Measurements from ENCODE around the gene RUSF1.

RUSF1 gene

GRCh38 chr16:31467151-31467773 is 40.9 kb downstream of the RUSF1 start:
- FAIRE-seq, result no peak

- FAIRE-seq, result no peak
These were observed 41.8 kb downstream of the RUSF1 start for GRCh38 chr16:31466381-31466841.

- FAIRE-seq, result no peak
These were observed 42.3 kb downstream of the RUSF1 start for GRCh38 chr16:31465788-31466370.

- FAIRE-seq, result no peak
These were observed 43.4 kb downstream of the RUSF1 start for GRCh38 chr16:31464781-31465260.

GRCh38 chr16:31464348-31464769 is 43.8 kb downstream of the RUSF1 start:
- FAIRE-seq, result no peak

GRCh38 chr16:31461921-31462804 is 46.0 kb downstream of the RUSF1 start:
- FAIRE-seq, result no peak

GRCh38 chr16:31461201-31461920 is 46.8 kb downstream of the RUSF1 start:
- FAIRE-seq, result no peak

- FAIRE-seq, result peak; percentile 76
These were observed 47.6 kb downstream of the RUSF1 start for GRCh38 chr16:31460582-31461002.

- peak; percentile 74 for FAIRE-seq
These were observed 48.3 kb downstream of the RUSF1 start for GRCh38 chr16:31459687-31460581.

- peak; percentile 82 for FAIRE-seq
These were observed 49.1 kb downstream of the RUSF1 start, which contains the start of gene ARMC5 for GRCh38 chr16:31458844-31459686. Gene ARMC5, plus strand, starts transcription at chr16:31459501. Its CDS starts 24 bp downstream, at chr16:31459525.

GRCh38 chr16:31458073-31458843 is 49.9 kb downstream of the RUSF1 start:
- no peak for FAIRE-seq

- no peak for FAIRE-seq
These were observed 51.2 kb downstream of the RUSF1 start for GRCh38 chr16:31456988-31457360.

GRCh38 chr16:31455601-31456314 is 52.4 kb downstream of the RUSF1 start:
- FAIRE-seq, result no peak

GRCh38 chr16:31453255-31454204 is 54.7 kb downstream of the RUSF1 start:
- FAIRE-seq, result no peak

- FAIRE-seq, result no peak
These were observed 55.5 kb downstream of the RUSF1 start for GRCh38 chr16:31452631-31453106.

GRCh38 chr16:31451681-31452351 is 56.4 kb downstream of the RUSF1 start:
- no peak for FAIRE-seq

GRCh38 chr16:31451201-31451600 is 57.0 kb downstream of the RUSF1 start:
- FAIRE-seq, result no peak
